ENCODE results near the gene PHKA2.

DNA sequence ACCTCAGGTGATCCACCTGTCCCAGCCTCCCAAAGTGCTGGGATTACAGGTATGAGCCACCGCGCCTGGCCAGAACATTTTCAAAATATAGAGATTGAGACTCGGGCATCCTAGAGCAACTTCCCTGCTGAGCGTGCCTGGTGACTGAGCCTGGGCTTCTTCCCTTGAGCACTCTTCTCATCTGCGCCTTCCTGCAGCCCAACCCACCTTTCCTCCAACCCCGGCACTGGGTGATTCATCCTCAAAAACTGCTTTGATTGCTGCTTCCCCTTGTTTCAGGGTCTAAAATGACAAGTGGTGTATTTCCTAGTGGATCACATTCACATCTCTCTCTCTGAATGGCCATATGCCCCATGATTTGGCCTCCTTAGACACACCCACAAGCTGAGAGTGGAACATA lies 37.8 kb downstream of the PHKA2 start:
- TF ChIP-seq, protein P1, sequence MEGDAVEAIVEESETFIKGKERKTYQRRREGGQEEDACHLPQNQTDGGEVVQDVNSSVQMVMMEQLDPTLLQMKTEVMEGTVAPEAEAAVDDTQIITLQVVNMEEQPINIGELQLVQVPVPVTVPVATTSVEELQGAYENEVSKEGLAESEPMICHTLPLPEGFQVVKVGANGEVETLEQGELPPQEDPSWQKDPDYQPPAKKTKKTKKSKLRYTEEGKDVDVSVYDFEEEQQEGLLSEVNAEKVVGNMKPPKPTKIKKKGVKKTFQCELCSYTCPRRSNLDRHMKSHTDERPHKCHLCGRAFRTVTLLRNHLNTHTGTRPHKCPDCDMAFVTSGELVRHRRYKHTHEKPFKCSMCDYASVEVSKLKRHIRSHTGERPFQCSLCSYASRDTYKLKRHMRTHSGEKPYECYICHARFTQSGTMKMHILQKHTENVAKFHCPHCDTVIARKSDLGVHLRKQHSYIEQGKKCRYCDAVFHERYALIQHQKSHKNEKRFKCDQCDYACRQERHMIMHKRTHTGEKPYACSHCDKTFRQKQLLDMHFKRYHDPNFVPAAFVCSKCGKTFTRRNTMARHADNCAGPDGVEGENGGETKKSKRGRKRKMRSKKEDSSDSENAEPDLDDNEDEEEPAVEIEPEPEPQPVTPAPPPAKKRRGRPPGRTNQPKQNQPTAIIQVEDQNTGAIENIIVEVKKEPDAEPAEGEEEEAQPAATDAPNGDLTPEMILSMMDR (conservative IDR thresholded peaks at IDR 0.05; ENCODE audit: low read depth, low read length), result no peak
- TF ChIP-seq, protein P2, sequence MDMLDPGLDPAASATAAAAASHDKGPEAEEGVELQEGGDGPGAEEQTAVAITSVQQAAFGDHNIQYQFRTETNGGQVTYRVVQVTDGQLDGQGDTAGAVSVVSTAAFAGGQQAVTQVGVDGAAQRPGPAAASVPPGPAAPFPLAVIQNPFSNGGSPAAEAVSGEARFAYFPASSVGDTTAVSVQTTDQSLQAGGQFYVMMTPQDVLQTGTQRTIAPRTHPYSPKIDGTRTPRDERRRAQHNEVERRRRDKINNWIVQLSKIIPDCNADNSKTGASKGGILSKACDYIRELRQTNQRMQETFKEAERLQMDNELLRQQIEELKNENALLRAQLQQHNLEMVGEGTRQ (IDR thresholded peaks at IDR 0.05; ENCODE audit: low read depth, low read length), result no peak
- TF ChIP-seq SMC3 (IDR thresholded peaks at IDR 0.05; ENCODE audit: low read depth, low read length) (no peak), CHD1 (IDR thresholded peaks at IDR 0.05; ENCODE audit: low read depth, low read length) (no peak), POLR2A (IDR thresholded peaks at IDR 0.05; ENCODE audit: low read depth, low read length) (no peak), CEBPB (IDR thresholded peaks at IDR 0.05; ENCODE audit: low read depth, low read length) (no peak), MXI1 (IDR thresholded peaks at IDR 0.05; ENCODE audit: borderline replicate concordance, low read depth, low read length) (no peak)
- TF ChIP-seq, protein P3, sequence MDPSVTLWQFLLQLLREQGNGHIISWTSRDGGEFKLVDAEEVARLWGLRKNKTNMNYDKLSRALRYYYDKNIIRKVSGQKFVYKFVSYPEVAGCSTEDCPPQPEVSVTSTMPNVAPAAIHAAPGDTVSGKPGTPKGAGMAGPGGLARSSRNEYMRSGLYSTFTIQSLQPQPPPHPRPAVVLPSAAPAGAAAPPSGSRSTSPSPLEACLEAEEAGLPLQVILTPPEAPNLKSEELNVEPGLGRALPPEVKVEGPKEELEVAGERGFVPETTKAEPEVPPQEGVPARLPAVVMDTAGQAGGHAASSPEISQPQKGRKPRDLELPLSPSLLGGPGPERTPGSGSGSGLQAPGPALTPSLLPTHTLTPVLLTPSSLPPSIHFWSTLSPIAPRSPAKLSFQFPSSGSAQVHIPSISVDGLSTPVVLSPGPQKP (IDR thresholded peaks at IDR 0.05; ENCODE audit: borderline replicate concordance, low read depth, low read length), result no peak
